ENCODE data around the gene AKT2. TPM values are rescaled to one million over a fixed set of nuclear protein-coding genes. Genes with fewer than 3 reads are reported as not detected.

The AKT2 gene
- total RNA-seq, 1 donor = 109 TPM

GRCh38 chr19:40271706-40272105 is 13.4 kb downstream of the AKT2 start:
- Histone ChIP-seq H3K27me3 (ENCODE audit: insufficient read depth, low read length) (no peaks in the 10 kb centered on the region), H3K9me3 (ENCODE audit: low read depth, low read length) (no peaks in the 10 kb centered on the region), H3K4me1 (ENCODE audit: insufficient read depth, low read length) (peaks cover 24% of the 10 kb centered on the region), H3K4me3 (ENCODE audit: low read length) (no peak overlapping the region)

DNA sequence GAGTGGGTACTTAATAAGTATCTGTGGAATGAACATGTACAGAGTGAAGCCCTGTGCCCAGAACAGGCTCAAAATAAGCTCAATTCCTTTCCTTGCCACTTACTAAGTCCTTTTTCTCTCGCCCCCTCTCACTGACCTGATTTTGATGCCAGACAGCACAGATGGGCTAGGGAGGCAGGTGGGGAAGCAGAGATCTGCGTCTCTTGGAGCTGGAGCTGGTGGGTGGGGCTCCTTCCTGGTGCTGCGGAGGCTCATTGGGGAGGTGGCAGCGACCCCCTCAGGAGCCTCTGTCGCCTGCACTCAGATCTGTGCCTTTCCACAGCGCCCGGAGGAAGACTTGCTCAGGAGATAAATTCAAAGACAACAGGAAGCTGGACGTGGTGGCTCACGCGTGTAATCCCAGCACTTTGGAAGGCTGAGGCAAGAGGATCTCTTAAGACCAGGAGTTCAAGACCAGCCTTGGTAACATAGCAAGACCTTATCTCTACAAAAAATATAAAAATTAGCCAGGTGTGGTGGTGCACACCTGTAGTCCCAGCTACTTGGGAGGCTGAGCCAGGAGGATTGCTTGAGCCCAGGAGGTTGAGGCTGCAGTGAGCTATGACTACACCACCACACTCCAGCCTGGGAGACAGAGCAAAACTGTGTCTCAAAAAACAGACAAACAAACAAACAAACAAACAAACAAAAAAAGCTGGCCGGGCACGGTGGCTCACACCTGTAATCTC is 14.6 kb downstream of the AKT2 start:
- no peaks in the 10 kb centered on the region for H3K9me3 ChIP-seq (ENCODE audit: low read depth, low read length)
- H3K27me3 ChIP-seq (ENCODE audit: insufficient read depth, low read length) = no peaks in the 10 kb centered on the region
- no peak overlapping the region for H3K4me3 ChIP-seq (ENCODE audit: low read length)
- peaks cover 24% of the 10 kb centered on the region for H3K4me1 ChIP-seq (ENCODE audit: insufficient read depth, low read length)

GRCh38 chr19:40269216-40269940 is 15.8 kb downstream of the AKT2 start:
- Histone ChIP-seq H3K27me3 (ENCODE audit: insufficient read depth, low read length) (no peaks in the 10 kb centered on the region), H3K4me1 (ENCODE audit: insufficient read depth, low read length) (peaks cover 14% of the 10 kb centered on the region), H3K4me3 (ENCODE audit: low read length) (no peak overlapping the region), H3K9me3 (ENCODE audit: low read depth, low read length) (no peaks in the 10 kb centered on the region)

DNA sequence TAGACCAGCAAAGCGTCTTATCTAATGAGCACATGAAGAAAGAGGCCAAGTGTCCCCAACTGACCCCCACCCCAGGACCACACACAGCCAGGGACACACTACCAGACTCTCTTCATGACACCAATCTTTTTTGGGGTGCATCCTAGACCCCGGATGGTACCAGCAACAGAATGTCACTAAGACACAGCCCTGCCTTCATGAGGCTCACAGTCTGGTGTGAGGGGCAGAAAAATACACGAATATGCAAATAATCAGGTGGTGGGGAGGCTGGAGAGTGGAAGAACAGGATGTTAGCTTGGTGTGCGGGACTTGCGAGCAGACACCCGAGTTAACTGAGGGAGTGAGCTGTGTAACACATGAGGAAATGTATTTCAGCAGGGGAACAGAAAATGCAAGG is 17.5 kb downstream of the AKT2 start:
- no peak overlapping the region for H3K4me3 ChIP-seq (ENCODE audit: low read length)
- no peaks in the 10 kb centered on the region for H3K9me3 ChIP-seq (ENCODE audit: low read depth, low read length)
- no peaks in the 10 kb centered on the region for H3K27me3 ChIP-seq (ENCODE audit: insufficient read depth, low read length)
- peaks cover 9% of the 10 kb centered on the region for H3K4me1 ChIP-seq (ENCODE audit: insufficient read depth, low read length)

DNA sequence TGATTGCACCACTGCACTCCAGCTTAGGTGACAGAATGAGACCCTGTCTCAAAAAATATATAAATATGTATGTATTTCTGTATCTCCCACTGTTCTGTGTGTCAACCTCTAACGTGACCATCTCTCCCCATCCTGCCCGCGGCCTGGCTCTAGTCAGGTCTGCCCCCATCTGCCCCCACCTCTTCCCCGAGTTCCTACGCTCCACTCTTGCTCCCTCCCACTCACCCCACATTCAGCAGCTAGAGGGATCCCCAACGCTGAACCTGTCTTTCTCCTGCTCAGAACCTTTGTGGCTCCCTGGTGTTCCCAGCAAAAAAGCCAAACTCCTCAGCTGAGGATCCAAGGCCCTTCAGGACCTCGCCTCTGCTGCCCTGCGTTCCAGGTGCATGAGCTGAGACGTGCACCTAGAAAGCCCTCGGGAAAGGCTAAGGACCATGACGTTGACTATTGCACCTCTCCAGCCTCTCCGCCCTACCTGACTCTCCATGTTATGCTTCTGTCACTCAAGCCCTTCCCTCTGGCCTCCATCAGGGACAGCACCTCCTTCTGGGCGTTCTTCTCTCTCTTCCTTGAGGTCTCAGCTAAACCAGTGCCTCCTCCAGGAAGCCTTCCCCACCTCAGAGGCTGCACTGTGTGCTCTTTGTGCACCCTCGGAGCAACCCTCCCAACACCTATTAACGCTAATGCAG is 18.1 kb downstream of the AKT2 start:
- H3K4me3 ChIP-seq (ENCODE audit: low read length) = no peak overlapping the region
- peaks cover 7% of the 10 kb centered on the region for H3K4me1 ChIP-seq (ENCODE audit: insufficient read depth, low read length)
- H3K9me3 ChIP-seq (ENCODE audit: low read depth, low read length) = no peaks in the 10 kb centered on the region
- no peaks in the 10 kb centered on the region for H3K27me3 ChIP-seq (ENCODE audit: insufficient read depth, low read length)

DNA sequence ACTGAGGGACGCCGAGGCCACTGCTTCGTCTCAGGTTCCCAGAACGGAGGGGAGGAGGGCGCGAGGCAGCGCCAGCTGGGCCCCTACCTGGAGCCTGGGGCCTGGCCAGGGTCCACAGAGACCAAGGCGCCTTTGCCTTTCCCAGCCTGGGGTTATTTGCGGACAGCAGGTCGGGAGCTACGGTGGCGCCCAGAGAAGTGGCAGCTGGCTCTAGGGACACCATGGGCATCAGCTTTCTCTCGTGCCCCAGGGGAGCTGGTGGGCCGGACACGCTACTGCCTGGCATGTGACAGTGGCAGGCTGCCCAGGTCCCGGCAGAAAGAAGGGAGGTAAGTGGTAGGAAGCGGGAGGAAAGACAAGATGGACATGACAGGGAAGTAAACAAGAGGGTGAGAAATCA is 19.0 kb downstream of the AKT2 start:
- Histone ChIP-seq H3K4me1 (ENCODE audit: insufficient read depth, low read length) (peaks cover 2% of the 10 kb centered on the region), H3K4me3 (ENCODE audit: low read length) (no peak overlapping the region), H3K27me3 (ENCODE audit: insufficient read depth, low read length) (no peaks in the 10 kb centered on the region), H3K9me3 (ENCODE audit: low read depth, low read length) (no peaks in the 10 kb centered on the region)

- Histone ChIP-seq H3K4me1 (ENCODE audit: insufficient read depth, low read length) (peaks cover 3% of the 10 kb centered on the region), H3K27me3 (ENCODE audit: insufficient read depth, low read length) (no peaks in the 10 kb centered on the region), H3K4me3 (ENCODE audit: low read length) (no peak overlapping the region), H3K9me3 (ENCODE audit: low read depth, low read length) (no peaks in the 10 kb centered on the region)
Observed at GRCh38 chr19:40265763-40266099, 19.4 kb downstream of the AKT2 start.

DNA sequence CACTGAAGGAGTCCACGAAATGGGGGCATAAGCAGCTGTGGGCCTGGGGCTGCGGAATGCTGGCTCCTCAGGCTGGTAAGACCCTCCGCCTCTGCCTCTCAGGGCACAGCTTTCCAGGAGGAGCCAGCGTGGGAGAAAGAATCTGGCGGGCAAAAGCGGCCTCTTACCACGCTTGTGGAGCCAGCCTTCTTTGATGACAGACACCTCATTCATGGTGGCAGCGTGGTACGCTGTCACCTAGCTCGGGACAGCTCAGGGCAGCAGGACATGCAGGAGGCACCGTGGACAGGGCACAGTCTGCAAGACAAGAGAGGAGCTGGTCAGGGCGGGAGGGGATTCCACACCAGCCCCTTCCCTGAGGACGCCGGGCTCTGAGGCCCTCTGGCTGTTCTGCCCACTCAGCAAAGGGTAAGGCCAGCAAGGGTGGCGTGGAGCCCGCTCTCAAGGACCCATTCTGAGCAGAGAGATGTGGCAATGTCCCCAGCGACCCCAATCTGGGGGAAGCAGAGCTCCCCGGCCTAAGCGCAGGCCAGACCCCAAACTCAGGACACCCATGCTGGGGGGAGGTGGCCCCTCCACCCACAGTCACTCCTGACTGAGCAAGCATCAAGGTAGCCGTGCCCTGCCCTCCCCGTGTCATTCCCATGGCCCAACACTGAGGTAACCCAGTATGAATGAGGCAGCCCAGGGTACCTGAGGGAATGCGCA is 19.9 kb downstream of the AKT2 start:
- H3K4me1 ChIP-seq (ENCODE audit: insufficient read depth, low read length) = peaks cover 3% of the 10 kb centered on the region
- no peaks in the 10 kb centered on the region for H3K9me3 ChIP-seq (ENCODE audit: low read depth, low read length)
- no peak overlapping the region for H3K4me3 ChIP-seq (ENCODE audit: low read length)
- H3K27me3 ChIP-seq (ENCODE audit: insufficient read depth, low read length) = no peaks in the 10 kb centered on the region

DNA sequence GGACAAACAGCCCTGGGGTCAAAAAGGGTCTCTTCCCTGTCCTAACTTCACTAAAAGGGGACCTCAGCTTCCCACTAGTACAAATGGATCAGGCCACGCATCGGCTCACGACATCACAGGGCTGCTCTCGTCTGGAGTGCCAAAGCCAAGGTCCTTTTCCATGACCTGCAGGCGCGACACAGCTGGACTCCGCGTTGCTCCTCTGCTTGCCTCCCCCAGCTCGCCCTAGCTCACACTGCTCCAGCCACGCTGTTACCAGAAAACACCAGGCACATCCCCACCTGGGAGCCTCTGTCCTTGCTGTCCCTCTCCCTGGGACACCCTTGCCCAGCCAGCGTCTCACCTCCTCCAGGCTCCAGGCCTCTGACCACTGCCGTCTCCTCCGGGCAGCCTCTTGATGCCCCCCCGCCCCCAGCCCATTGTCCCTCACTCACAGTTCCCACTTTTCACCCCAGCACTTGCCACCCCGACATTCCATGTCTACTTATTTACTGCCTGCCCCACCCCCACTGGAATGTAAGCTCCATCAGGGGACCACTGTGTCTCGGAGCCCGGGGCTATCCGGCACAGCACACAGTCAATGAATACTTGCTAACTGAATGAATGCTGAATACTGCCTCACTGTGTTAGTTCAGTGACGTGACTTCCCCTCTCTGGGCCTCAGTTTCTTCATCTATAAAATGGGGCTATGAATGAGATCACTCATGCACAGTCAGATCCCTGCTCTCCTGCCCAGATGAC is 20.7 kb downstream of the AKT2 start:
- Histone ChIP-seq H3K4me1 (ENCODE audit: insufficient read depth, low read length) (peaks cover 3% of the 10 kb centered on the region), H3K9me3 (ENCODE audit: low read depth, low read length) (no peaks in the 10 kb centered on the region), H3K27me3 (ENCODE audit: insufficient read depth, low read length) (no peaks in the 10 kb centered on the region), H3K4me3 (ENCODE audit: low read length) (no peak overlapping the region)

DNA sequence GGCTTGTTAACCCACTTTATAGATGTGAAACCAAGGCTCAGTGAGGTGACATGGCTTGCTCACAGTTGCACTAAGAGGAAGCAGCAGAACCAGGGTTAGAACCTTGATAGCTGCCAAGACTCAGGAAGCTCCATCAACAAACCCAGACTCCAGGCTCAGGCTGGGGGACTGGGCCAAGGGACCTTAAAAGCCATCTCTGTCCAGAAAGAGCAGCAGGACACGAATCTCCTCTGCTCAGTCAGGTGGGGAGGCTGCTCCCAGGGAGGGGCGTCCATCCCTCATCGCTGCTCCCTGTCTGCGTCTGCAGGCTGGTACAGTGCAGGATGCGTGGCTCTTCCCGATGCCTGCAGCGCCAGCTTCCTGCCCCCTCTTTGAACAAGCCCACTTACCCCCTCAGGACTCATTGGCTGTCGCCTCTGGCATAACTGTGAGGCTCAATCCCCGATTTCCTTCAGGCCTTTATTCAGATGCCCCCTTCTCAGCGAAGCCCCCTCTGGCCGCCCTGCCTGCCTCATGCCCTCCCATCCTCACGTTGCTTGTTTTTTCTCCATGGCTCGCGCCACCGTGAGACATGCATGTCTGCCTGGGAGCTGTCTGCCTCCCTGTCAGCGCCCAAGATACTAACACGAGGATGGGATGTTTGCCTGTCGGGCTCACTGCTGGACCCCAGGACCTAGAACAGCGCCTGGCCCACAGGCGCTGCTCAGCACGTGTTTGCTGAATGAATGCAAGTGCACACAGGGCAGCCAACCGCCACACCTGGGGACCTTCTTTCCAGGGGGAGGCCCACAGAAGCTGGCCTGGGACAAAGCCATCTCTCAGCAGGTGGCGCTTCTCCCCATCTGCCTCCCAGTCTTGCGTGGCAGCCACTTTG is 21.5 kb downstream of the AKT2 start:
- H3K4me3 ChIP-seq (ENCODE audit: low read length) = no peak overlapping the region
- no peaks in the 10 kb centered on the region for H3K9me3 ChIP-seq (ENCODE audit: low read depth, low read length)
- no peaks in the 10 kb centered on the region for H3K27me3 ChIP-seq (ENCODE audit: insufficient read depth, low read length)
- peaks cover 3% of the 10 kb centered on the region for H3K4me1 ChIP-seq (ENCODE audit: insufficient read depth, low read length)

DNA sequence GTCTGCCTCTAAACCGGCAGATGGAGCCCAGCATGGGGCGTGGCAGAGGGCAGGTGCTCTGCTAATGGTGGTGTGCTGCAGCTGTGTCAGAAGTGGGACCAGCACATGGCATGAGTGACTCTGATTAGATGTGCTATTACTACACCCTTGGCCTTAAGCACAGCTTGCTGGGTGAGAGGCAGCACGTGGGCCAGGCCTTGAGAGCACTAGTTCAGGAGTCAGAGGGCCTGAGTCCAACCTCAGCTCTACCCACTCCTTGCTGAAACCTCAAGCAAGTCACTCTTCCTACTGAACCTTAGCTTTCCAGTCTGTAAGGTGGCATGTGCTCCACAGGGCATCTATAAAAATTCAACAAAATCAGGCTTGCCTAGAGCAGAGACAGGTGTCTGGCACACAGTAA is 22.7 kb downstream of the AKT2 start:
- Histone ChIP-seq H3K4me1 (ENCODE audit: insufficient read depth, low read length) (peaks cover 3% of the 10 kb centered on the region), H3K9me3 (ENCODE audit: low read depth, low read length) (no peaks in the 10 kb centered on the region)

GRCh38 chr19:40261631-40262030 is 23.5 kb downstream of the AKT2 start:
- no peaks in the 10 kb centered on the region for H3K9me3 ChIP-seq (ENCODE audit: low read depth, low read length)
- H3K4me1 ChIP-seq (ENCODE audit: insufficient read depth, low read length) = peaks cover 3% of the 10 kb centered on the region
- H3K4me3 ChIP-seq (ENCODE audit: low read length) = no peak overlapping the region
- H3K27me3 ChIP-seq (ENCODE audit: insufficient read depth, low read length) = no peaks in the 10 kb centered on the region

More for the DNA sequence above, 22.7 kb downstream of the AKT2 start:
- Histone ChIP-seq H3K27me3 (ENCODE audit: insufficient read depth, low read length) (no peaks in the 10 kb centered on the region), H3K4me3 (ENCODE audit: low read length) (no peak overlapping the region)

DNA sequence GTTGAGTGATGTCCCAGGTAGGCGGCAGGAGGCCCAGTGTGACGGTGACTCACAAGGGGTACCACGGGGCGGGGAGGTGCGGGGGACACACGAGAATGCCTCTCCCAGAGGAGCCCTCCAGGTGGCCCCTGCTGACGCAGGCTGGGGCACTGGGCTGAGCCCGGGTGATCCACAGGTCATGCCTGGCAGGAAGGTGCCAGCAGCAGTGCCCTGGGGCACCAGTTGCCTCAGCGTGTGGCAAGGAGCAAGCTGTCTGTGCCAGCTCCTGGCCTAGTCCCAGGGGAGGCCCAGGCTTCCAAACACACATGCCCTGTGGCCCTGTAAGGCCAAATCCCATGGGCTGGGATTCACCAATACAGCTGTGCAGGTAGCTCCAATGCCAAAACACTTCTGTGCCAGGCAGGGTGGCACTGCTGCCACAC is 28.0 kb downstream of the AKT2 start:
- Histone ChIP-seq H3K9me3 (ENCODE audit: low read depth, low read length) (no peaks in the 10 kb centered on the region), H3K4me3 (ENCODE audit: low read length) (no peak overlapping the region), H3K27me3 (ENCODE audit: insufficient read depth, low read length) (no peaks in the 10 kb centered on the region), H3K4me1 (ENCODE audit: insufficient read depth, low read length) (peaks cover 3% of the 10 kb centered on the region)

GRCh38 chr19:40256512-40256911 is 28.6 kb downstream of the AKT2 start:
- H3K4me3 ChIP-seq (ENCODE audit: low read length) = no peak overlapping the region
- no peaks in the 10 kb centered on the region for H3K9me3 ChIP-seq (ENCODE audit: low read depth, low read length)
- H3K4me1 ChIP-seq (ENCODE audit: insufficient read depth, low read length) = peaks cover 3% of the 10 kb centered on the region

More at GRCh38 chr19:40256512-40256911, 28.6 kb downstream of the AKT2 start:
- H3K27me3 ChIP-seq (ENCODE audit: insufficient read depth, low read length) = no peaks in the 10 kb centered on the region

All from mononuclear cell (primary cell).